ENCODE results near the gene OR5K1.

Gene OR5K1

DNA sequence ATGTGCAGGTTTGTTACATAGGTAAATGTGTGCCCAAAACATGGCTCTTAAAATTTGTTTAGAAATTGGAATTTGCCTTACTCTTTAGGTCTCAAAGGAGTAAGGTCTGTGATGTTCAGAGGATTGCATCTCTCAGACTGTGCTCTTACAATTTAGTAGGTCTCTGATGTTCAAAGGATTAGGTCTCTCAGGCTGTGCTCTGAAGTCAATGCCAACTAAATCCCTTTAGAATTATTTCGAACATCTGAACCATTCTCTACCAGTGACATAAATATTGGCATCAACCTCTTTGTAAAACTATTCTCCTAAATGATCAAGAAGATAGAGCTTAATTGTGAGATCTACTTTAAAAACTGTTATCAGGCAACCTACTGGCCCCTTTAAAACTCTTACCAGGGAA is at the start of gene OR5K1:
OR5K1 (plus strand) TSS at position 301 of the 400 bp plus-strand sequence. CDS start 6,376 bp downstream, outside the sequence.
- no peak for DNase-seq

DNA sequence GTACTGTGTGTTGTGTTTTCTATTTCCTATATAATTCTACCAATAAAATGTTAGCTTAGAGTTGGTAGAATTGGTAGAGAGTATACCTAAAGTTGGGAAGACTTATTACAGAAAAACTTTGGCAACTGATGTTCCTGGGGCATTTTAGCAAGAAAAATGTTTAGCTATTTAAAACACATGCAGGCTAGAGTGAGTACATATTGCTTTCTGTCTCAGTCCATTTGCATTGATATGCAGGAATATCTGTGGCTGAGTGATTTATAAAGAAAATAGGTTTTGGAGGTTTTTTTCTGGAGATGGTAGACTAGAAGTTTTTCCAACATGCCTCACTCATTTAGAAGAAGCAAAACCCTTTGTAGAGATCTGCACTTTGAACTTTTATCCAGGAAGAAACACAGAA is 30.4 kb upstream of the OR5K1 start:
- no peak for DNase-seq

DNA sequence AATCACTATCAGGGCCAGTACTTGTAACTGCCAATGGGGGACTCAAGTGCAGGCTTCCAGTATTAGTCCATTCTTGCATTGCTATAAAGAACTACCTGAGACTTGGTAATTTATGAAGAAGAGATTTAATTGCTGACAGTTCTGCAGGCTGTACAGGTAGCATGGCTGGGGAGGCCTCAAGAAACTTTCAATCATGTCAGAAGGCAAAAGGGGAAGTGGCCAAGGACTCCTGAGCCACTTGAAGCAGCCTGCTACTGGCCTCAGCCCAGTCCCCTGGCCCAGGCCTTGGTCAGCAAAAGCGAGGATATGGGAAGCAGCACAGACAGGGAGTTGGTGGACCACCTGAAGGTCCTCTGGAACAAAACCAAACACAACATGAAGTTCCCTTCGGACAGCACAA is 29.2 kb upstream of the OR5K1 start:
- no peak for DNase-seq

DNA sequence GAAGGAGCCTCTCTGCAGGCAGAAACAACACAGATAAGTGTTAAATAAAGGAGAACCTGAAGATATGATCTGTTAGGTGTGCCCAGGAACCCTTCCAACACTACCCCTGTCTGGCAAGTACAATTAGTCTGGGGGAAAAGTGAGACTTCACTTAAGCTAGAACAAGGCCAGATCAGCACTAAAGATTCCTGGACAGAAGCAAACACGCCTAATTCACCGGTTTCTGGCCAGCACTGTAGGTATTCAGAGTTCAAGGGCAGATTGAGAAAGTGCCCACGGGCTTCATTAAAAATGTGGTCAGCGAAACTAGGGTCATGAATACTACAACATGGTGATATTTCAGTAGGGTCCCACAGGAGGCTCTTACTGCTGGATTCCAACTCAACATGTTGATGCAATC is 28.6 kb upstream of the OR5K1 start:
- DNase-seq: no peak

DNA sequence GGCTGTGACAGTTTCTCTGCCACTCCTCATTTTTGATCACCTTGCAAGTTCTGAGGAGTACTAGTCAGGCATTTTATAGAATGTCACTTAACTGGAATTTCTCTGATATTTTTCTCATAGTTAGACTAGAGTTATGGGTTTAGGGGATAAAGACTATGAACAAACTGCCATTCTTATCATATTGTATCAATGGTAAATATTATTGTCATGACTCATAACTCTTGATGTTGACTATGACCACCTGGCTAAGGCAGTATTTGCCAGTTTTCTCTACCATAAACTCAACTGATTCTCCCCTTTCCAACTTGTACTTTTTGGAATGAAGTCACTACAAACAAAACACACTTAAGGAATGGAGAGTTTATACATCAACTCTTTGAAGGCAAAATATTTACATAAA is 22.7 kb upstream of the OR5K1 start:
- no peak for DNase-seq

DNA sequence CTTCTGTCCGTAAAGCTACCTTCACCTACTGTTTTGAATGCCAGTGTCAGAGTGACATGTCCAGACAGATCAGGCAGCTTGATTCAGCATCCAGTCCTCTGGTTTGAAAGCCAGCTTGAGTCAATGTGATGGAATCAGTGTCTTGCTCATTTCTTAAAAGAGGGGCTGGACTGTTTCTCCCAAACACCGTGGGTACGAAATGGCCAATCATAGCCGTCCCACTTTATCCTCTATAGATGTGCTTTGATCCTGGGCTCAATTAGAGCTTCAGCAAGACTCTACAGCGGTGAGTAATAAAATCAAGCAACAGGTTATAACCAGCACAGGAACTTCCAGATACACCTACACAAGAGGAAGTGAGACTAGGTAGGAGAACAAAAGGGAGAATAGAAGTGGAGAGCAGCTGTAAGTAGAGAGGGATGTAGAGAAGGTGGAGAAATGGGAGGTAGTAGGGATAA is 17.0 kb upstream of the OR5K1 start:
- DNase-seq: no peak

DNA sequence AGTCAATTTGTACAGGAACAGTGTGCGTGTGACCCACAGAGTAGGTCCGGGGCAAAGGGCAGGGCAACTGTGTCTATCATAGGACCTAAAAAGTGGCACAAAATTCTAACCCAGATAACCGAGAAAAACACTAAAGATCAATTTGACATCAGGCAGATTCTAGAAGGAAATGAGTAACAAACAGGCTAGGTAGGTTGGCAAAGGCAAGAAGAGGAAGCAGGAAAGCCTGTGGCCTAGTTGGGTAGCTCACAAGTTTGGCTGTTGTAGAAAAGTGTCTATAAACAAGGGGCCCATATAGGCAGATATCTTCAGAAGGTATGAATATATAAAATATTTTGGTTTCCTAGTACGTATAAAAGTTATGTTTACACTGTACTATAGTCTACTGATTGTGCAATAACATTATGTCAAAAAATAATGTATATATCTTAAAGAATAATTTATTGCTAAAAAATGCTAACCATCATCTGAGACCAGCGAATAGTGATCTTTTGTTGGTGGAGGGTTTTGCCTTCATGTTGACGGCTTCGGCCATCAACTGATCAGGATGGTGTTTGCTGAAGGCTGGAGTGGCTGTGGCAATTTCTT is 13.3 kb upstream of the OR5K1 start:
- DNase-seq: no peak

DNA sequence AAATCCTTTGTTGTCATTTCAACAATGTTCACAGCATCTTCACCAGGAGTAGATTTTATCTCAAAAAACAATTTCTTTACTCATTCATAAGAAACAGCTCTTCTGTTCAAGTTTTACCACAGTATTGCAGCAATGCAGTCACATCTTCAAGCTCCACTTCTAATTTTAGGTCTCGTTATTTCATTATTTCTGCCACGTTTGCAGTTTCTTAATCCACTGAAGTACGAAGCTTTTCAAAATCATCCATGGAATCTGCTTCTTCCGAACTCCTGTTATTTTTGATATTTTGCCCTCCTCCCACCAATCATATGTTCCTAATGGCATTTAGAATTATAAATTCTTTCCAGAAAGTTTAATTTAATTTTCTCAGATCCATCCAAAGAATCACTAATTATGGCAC is 12.6 kb upstream of the OR5K1 start:
- DNase-seq: no peak

DNA sequence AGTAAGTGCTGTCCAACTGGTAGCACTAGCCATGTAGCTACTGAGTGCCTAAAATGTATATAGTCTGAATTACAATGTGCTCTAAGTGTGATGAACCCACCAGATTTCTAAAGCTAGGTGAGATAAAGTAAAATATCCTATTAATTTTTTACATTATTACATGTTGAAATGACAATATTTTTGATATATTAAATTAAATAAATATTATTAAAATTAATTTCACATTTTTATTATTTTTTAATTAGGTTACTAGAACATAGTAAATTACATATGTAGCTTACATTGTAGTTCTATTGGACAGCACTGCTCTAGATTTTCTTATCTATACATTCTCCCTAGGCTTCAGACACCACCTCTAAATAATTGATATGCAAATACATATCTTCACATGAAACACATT is 9.2 kb upstream of the OR5K1 start:
- no peak for DNase-seq

DNA sequence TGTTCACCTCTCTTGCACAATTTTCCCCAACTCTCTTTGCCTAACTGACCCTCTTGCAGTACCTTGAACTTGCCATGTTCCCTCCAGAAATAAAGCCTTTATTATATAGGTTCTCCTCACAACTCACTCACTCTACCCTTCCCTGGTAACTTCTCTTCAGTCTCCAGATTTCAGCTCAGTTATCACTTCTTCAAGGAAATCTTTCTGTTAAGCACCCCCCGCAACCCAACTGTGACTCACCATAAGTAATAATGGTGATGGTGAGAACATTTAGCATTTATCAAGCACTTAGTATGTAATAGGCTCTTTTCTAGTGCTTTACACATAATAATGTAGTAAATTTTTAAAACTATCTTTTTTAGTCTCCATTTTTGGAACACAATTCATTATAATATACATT is 8.1 kb upstream of the OR5K1 start:
- no peak for DNase-seq

DNA sequence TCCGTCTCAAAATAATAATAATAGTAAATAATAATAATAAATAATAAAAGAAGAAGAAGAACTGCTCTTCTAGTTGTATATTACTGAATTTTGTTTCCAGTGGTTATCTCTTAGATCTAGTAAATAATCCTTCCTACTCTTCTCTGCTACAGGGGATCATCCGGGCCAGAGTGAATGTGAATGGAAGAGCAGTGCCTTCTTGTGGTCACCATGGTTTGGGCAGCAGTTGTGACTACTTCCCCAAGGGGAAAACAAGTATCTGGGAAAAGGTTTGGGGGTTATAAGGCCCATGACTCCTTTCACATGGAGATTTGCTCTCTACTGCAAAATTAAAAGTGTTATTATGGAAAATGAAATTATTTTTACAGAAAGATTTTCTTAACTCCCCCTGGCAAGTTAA is 5.5 kb upstream of the OR5K1 start:
- DNase-seq: no peak

DNA sequence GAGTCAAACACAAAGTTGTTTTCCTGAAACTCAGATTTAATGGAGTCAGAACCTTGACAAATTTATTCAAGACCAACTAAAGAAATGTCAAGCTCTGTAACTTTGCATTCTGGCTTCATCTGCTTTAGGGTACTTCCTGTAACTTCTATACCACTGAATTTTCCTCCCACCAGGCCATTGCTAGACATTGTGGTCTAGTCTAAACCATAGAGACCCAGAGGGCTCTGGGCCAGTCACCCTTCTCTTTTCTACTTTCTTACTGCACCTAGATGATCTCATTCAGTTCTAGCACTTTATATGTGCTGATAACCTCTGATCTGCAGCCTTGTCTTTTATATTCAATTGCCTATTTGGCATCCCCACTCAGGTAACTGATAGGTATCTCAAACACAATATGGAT is 2.8 kb upstream of the OR5K1 start:
- no peak for DNase-seq

DNA sequence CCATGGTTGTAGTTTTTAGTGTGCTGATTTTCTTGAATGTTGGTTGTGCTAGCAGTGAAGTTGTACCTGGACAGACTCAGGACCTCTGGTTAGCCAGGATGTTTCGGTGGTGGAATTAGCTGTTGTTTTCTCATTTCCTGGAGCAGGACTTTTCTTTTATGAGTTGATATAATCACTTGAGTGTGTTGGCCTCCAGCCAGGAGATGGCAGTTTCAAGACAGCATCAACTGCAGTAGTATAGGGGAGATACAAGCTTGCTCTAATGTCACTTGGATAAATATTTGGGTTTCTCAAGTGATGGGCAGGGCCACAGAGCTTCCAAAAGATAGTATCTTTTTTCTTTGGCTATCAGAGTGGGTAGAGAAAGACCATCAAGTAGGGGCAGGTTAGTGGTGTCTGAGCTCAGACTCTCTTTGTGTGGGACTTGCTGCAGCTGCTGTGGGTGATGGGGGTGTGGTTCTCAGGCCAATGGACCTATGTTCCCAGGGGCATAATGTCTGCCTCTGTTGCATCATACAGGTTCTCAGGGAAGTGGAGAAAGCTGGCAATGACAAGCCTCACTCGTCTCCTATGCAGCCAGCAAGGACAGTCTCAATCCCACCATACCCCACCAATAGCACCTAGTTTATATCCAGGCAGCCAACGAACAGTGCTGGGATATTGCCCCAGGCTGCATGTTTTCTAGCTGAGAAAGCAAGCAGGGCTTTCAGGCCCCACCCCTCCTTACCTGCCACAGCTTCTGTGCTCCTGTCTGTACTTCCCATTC is 19.9 kb downstream of the OR5K1 start:
- no peak for DNase-seq

DNA sequence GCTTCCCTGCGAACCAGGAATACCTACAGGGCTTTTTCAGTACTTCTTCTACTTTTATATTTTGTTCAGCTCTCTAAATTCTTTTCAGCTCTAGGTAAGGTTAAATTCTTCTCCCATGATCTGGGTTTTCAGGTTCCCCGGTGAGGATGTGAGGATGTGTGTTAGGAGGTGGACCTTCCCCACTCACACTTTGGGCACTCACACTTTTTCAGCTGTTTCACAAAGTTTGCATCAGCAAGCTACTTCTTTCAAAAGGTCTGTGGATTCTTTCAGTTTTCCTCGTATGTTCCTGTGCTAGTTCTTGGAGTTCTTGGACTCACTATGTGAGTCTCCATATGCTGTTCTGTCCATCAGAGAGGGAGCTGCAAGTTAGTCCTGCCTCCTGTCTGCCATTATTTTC is 20.6 kb downstream of the OR5K1 start:
- no peak for DNase-seq

DNA sequence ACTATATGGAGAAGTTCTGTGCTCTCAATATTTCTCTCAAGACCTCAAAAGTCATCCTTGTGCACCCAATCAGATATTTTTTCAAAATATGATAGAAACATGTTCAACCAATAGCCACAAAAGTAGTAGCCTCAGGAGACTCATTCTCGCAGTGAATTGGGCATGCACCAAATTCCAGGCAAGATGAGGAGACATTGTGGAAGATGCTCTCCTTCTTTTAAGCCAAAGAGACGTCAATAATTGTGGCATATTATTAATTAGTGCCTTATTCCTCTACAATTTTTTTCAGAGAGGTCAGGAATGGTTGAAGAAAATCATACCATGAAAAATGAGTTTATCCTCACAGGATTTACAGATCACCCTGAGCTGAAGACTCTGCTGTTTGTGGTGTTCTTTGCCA is 34.4 kb downstream of the OR5K1 start, which contains the start of gene OR5K2:
OR5K2 (plus strand) TSS at position 301 of the 400 bp plus-strand sequence; CDS start at position 301, 0 bp downstream.
- no peak for DNase-seq

DNA sequence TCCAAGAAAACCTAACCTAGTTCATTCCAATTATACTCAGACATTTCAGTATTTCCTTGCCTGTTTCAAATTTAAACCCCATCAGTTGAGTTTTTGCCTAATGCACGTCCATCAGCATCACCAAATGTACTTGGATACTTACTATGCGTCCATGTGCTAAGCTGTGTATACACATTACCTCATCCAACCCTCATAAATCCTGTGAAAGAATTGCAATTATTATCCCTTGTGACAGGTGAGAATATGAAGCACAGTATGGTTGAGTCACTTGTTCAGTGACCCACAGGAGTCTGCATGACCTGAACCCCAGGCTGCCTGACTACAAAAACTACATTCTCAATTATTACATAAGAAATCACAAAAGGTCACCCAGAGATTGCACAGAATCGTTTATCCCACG is 37.0 kb downstream of the OR5K1 start:
- DNase-seq: no peak

DNA sequence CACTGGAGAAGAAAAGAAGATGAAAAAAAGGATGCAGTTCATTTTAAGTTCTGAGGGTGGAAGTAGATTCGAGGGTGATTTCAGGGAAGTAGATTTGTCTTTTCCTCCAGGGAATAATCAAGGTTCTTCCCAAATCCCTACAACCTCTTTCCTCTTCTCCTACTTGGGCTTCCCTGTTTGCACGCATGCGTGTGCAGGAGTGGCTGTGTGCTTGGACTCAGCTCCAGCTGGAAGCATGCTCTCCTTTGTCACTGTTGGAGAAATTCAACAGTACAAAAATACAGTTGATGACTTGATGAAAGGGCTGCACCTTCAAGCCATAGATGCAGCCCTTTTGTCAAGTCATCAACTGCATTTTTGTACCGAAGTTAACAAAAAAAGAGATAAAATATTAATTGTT is 38.3 kb downstream of the OR5K1 start:
- DNase-seq: no peak

DNA sequence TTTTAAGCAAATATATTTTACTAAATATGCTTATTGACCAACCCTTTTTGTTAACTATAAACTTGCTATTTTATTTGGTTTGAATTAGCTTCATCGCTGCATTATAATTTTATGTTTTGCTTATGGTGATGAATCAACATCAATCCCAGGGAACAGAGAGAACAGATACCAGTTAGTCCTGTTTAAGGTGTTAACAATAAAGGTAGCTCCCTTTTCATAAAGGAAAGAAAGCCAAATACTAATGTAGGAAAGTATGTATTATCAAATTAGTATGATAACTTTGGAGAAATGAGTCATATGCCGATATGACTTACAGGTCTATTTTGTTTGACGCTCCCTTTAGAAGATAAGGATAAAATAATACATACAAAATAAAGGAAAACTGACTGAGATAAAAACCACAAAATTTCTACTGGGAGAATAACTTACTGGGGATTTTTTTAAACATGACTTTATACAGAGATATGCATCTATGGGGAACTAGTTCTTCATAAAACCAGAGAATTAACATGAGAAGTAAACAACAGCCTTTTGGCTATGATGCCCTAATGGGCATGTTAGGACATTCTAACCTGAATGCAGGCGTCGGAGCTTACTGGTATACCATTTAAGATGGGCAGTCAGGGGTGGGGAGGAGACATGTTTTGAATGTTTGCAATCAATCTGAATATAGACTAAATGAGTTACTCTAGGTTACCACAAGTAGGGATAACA is 39.0 kb downstream of the OR5K1 start:
- DNase-seq: no peak

DNA sequence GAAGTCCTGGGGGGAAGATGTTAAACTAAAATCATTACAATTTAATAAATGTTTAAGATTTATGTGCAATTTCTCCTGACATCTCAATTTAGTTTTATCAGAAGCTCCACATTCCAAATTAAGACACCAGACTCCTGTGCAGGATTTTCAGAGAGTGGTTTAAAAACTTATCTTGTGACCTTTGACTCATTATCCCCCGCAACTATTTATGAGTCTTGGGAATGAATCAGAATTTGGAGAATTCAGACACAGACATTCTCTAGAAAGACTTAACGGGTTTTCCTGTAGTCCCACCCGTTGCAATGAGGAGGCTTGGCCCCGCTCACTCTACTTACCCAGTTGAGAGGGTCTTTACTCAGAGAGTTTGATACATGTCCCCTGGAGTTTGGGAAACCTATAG is 41.5 kb downstream of the OR5K1 start:
- DNase-seq: no peak

DNA sequence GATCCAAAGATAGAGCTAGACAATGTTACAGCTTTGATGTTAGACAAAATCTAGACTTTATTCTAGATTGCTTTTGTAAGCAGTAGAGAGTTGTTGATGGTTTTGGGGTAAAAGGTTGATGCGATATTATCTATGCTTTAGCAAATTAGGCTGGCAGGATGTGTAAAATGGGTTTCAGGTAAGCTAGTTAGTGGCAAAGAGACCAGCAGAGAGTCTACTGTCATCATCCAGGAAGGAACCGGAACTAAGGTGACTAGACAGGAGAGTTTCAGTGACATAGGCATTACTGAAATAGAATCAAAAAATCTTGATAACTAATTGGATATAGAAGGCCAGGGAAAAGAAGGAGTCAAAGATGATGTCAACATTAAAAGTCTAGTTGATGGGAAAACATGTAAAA is 45.6 kb downstream of the OR5K1 start:
- DNase-seq: no peak

DNA sequence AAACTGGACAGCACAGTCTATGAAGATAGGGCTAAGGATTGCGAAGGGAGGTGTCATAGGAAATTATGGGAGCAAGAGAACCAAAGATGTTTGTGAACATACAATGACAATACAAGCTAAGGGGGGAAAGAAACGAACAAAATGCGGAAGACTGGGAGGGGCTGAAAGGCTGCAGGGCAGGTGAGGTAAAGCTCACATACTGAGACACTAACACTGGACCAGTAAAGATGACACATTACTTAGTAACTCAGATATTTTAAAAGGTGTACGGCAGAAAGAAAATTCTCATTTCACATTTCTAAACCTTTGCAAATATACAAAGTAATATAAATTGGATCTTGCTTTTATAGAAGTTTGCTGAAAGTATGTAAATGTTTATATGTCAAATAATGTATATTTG is 49.6 kb downstream of the OR5K1 start:
- no peak for DNase-seq

DNA sequence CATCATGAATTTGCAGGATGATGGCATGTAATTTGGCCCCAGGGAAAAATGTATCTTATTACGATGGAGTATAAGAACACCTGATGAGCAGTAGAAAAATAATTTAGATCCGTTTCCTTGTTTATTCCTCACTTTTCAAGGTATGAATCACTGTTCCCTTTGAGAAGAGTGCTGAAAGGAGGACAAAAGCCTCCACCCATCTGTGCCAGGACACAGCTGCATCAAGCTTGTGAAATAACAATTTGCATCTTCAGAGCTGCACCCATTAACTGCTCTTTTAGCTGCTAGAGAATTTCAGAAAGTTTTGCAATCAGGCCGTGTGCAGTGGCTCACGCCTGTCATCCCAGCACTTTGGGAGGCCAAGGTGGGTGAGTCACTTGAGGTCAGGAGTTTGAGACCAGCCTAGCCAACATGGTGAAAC is 50.1 kb downstream of the OR5K1 start:
- no peak for DNase-seq

DNA sequence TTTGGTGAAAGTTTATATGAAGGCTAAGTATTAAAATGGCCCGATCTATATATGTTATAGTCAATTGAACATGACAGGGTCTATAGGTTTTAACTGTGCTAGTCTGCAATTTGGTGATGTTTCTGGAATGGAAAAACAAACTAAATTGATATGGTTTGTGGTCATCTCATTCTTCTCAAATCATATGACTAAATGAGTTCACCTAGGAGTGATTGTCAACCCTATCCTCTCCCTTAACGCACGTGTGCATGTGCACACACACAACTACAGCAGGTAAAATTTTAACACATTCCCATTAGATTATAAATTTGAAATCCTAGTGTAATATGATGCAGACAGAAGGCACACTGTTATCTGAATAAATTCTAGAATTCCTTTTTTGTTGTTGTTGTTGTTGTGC is 50.7 kb downstream of the OR5K1 start:
- no peak for DNase-seq

DNA sequence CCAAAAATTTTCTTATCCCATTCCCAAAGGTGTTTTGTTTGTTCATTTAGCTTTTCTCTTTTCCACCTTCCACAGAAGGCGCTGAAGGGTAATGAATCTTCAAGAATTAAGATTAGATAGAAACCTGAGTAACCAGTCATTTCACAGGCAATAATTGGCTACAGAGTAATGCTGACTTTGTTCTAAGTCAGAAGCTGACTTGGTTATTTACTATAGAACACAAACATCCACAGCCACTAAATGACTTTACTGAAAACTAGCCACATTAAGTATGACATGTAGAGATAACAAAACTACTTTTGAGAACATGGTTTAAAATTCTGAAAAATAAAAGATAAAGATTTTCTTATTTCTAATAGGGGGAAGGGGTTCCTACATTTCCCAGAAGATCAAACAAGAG is 51.9 kb downstream of the OR5K1 start:
- DNase-seq: no peak

Data from DMS79 (cell line).